Astrocyte (in vitro differentiated cells and primary cell): ENCODE measurements around the gene UST.

Source experiments
- CTCF ChIP-seq: IDR thresholded peaks from 2 replicates; pipeline ENCODE4 v1.5.1; 2011; ENCODE audit warnings: low read depth, mild to moderate bottlenecking, inconsistent platforms, low read length, moderate library complexity; ENCODE audit not compliant: insufficient read depth
- EZH2 ChIP-seq: IDR thresholded peaks from 2 replicates; pipeline ENCODE4 v1.6.1; 2012; ENCODE audit warnings: mild to moderate bottlenecking, low read length, inconsistent platforms; ENCODE audit not compliant: insufficient read depth

GRCh38 chr6:148855744-148856143, 108.9 kb downstream of the UST start:
- TF ChIP-seq EZH2: no peak
- TF ChIP-seq CTCF: no peak
